HFF-Myc (cell line): ENCODE results near the gene SUV39H2.

ENCODE experiments used
- DNase-seq: peaks from one replicate; pipeline ENCODE4 v3.0.0-alpha.2; 2011; ENCODE audit warnings: low read depth; ENCODE audit errors: extremely low read depth
- H3K4me3 ChIP-seq: replicated peaks from 2 replicates; pipeline ENCODE4 v1.5.1; 2011; ENCODE audit warnings: low read depth, mild to moderate bottlenecking, control low read depth, low read length
- CTCF ChIP-seq: IDR thresholded peaks from 2 replicates; pipeline ENCODE4 v1.5.1; 2012; ENCODE audit warnings: mild to moderate bottlenecking, low read depth, low read length, control low read depth; ENCODE audit errors: missing control alignments

The SUV39H2 gene

GRCh38 chr10:14839305-14839695, 39.4 kb upstream of the SUV39H2 start:
- DNase-seq = no peak
- TF ChIP-seq CTCF = no peak
- peak overlapping the region; percentile 94 for H3K4me3 ChIP-seq

- no peak overlapping the region for H3K4me3 ChIP-seq
- no peak for DNase-seq
- TF ChIP-seq CTCF = no peak
These were observed 38.5 kb upstream of the SUV39H2 start for GRCh38 chr10:14840178-14840577.

- TF ChIP-seq CTCF = no peak
- no peak for DNase-seq
- H3K4me3 ChIP-seq = no peak overlapping the region
These were observed 35.2 kb upstream of the SUV39H2 start for GRCh38 chr10:14843327-14843988.

- no peak for DNase-seq
- no peak for TF ChIP-seq CTCF
- no peak overlapping the region for H3K4me3 ChIP-seq
These were observed 33.7 kb upstream of the SUV39H2 start for GRCh38 chr10:14844948-14845347.

- no peak for DNase-seq
- TF ChIP-seq CTCF = no peak
- H3K4me3 ChIP-seq = no peak overlapping the region
These were observed 26.4 kb upstream of the SUV39H2 start for GRCh38 chr10:14852236-14852635.

GRCh38 chr10:14855453-14855852, 23.2 kb upstream of the SUV39H2 start:
- TF ChIP-seq CTCF = no peak

More at GRCh38 chr10:14855453-14855852, 23.2 kb upstream of the SUV39H2 start:
- H3K4me3 ChIP-seq = no peak overlapping the region
- no peak for DNase-seq
